Lower lobe of right lung (tissue), 2 donors: Measurements from ENCODE around the gene CELA2A. TPM values are rescaled to one million over a fixed set of nuclear protein-coding genes. Genes with fewer than 3 reads are reported as not detected.
"Not testable (repeated sequence)": the region's sequence is repeated elsewhere in the genome, so short reads cannot be mapped to it uniquely, and the experiment has no call there.

ENCODE experiments used
- ATAC-seq, 2 donors: fragments of 200-7000 bp; cut with Tn5 transposase; one replicate each; pipeline ENCODE4 v1.9.1; 2020 to 2022; ENCODE audit warnings: mild to moderate bottlenecking in 2 of 2, moderate library complexity in 2 of 2
- DNase-seq: peaks from one replicate; pipeline ENCODE4 v3.0.0-alpha.2; 2020
- H3K27ac ChIP-seq: fragments of 200-600 bp; one replicate; pipeline ENCODE4 v1.8.0; 2022
- H3K27me3 ChIP-seq: fragments of 200-600 bp; one replicate; pipeline ENCODE4 v1.8.0; 2022; ENCODE audit warnings: low read depth
- H3K36me3 ChIP-seq: fragments of 200-600 bp; one replicate; pipeline ENCODE4 v1.8.0; 2022; ENCODE audit warnings: mild to moderate bottlenecking
- H3K4me1 ChIP-seq: fragments of 200-600 bp; one replicate; pipeline ENCODE4 v1.8.0; 2022
- H3K4me3 ChIP-seq: fragments of 200-600 bp; one replicate; pipeline ENCODE4 v1.8.0; 2022; ENCODE audit warnings: mild to moderate bottlenecking
- H3K9me3 ChIP-seq: fragments of 200-600 bp; one replicate; pipeline ENCODE4 v1.8.0; 2022
- intact Hi-C: fragments of 100-400 bp; cut with DNase I; formaldehyde crosslinking; loops from one replicate; pipeline ENCODE4 v1.11.0; 2022
- total RNA-seq: library from RNA; stranded (reverse); fragmentation: NEBNext Ultra II Directional; extraction: Animal tissue kit (Norgen Biotek cat#: 25700); gene quantifications from one replicate; pipeline ENCODE4 v1.2.1, GENCODE V29; 2021
- TF ChIP-seq, protein P1 (sequence below): fragments of 200-600 bp; IDR thresholded peaks from one replicate; pipeline ENCODE4 v1.8.0; 2022; ENCODE audit warnings: antibody characterized with exemption, mild to moderate bottlenecking
- donor health status: DM: no; HTN: yes; CAD: no; lungs with severe emphysema.

CELA2A gene
- total RNA-seq, 1 donor from 2014 or later, result not detected

DNA sequence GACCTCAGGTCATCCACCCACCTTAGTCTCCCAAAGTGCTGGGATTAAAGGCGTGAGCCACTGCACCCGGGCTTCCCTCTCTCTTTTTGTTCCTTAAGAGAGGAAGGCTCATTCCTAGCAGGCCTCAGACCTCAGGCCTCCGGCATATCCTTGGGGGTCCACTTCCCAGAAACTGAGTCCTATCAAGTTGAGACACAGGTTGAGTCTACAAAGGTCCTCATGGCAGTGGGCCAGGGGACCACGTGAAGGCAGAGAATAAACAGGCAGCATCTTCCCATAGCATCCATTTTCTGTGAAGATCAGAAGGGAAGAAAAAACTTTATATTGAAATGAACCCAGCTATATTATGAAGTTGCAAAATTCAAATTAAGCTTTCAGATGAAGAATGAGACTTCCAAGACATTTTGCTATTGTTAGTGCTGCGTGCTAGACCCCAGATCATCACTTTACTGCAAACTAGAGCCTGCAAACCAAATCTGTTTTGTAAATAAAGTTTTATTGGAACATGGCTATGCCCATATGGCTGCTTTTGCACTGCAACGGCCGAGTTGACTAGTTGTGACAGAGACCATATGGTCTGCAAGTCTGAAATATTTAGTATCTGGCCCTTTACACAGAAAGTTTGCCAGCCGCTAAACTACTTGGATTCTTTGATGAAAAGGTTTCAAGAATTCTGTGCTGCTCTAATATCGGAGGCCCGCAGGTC is 3.5 kb upstream of the CELA2A start:
- intact Hi-C loops, result no loop called here
- Histone ChIP-seq H3K36me3 (no peaks in the 10 kb centered on the region), H3K27ac (no peak overlapping the region), H3K4me1 (no peaks in the 10 kb centered on the region), H3K27me3 (no peaks in the 10 kb centered on the region), H3K4me3 (no peak overlapping the region), H3K9me3 (no peaks in the 10 kb centered on the region)
- TF ChIP-seq, protein P1, sequence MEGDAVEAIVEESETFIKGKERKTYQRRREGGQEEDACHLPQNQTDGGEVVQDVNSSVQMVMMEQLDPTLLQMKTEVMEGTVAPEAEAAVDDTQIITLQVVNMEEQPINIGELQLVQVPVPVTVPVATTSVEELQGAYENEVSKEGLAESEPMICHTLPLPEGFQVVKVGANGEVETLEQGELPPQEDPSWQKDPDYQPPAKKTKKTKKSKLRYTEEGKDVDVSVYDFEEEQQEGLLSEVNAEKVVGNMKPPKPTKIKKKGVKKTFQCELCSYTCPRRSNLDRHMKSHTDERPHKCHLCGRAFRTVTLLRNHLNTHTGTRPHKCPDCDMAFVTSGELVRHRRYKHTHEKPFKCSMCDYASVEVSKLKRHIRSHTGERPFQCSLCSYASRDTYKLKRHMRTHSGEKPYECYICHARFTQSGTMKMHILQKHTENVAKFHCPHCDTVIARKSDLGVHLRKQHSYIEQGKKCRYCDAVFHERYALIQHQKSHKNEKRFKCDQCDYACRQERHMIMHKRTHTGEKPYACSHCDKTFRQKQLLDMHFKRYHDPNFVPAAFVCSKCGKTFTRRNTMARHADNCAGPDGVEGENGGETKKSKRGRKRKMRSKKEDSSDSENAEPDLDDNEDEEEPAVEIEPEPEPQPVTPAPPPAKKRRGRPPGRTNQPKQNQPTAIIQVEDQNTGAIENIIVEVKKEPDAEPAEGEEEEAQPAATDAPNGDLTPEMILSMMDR, result no peak
- ATAC-seq (no peak), DNase-seq (no peak)

DNA sequence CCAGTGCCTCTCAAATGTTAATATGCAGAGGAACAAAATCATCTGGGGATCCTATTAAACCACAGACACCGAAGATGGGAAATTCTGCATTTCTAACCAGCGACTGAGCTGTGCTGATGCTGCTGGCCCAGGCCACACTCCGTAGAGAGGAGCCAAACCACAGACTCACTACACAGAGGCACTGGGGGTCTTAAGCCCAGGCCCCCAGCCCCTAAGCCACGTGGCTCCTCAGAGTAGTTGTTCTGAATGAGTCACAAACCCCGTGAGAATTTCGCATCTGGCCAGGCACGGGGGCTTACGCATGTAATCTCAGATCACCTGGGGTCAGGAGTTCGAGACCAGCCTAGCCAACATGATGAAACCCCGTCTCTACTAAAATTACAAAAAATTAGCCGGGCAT is 2.8 kb upstream of the CELA2A start:
- intact Hi-C loops, result no loop called here
- no peak for ATAC-seq

GRCh38 chr1:15454256-15454655 is 2.3 kb upstream of the CELA2A start:
- H3K4me3 ChIP-seq, result no peak overlapping the region
- intact Hi-C loops, result no loop called here
- no peak for ATAC-seq
- DNase-seq, result no peak
- H3K27me3 ChIP-seq, result no peaks in the 10 kb centered on the region
- no peak overlapping the region for H3K27ac ChIP-seq
- TF ChIP-seq, protein P1, result no peak
- no peaks in the 10 kb centered on the region for H3K4me1 ChIP-seq
- H3K9me3 ChIP-seq, result no peaks in the 10 kb centered on the region
- no peaks in the 10 kb centered on the region for H3K36me3 ChIP-seq

More for the DNA sequence above, 2.8 kb upstream of the CELA2A start:
- H3K27ac ChIP-seq, result no peak overlapping the region
- DNase-seq, result no peak
- H3K36me3 ChIP-seq, result no peaks in the 10 kb centered on the region
- H3K9me3 ChIP-seq, result no peaks in the 10 kb centered on the region
- TF ChIP-seq, protein P1, result no peak
- no peaks in the 10 kb centered on the region for H3K4me1 ChIP-seq
- no peak overlapping the region for H3K4me3 ChIP-seq
- no peaks in the 10 kb centered on the region for H3K27me3 ChIP-seq

- Histone ChIP-seq H3K4me1 (no peaks in the 10 kb centered on the region), H3K4me3 (no peak overlapping the region), H3K27me3 (no peaks in the 10 kb centered on the region), H3K9me3 (no peaks in the 10 kb centered on the region), H3K27ac (no peak overlapping the region), H3K36me3 (no peaks in the 10 kb centered on the region)
- TF ChIP-seq, protein P1, result no peak
- no peak for ATAC-seq
- intact Hi-C loops, result no loop called here
- no peak for DNase-seq
These were observed 1.0 kb upstream of the CELA2A start for GRCh38 chr1:15455522-15455921.

- no peaks in the 10 kb centered on the region for H3K9me3 ChIP-seq
- DNase-seq, result no peak
- TF ChIP-seq, protein P1, result no peak
These were observed 1.1 kb downstream of the CELA2A start for GRCh38 chr1:15457585-15457984.

GRCh38 chr1:15458388-15458787 is 1.9 kb downstream of the CELA2A start:
- H3K4me1 ChIP-seq, H3K27me3 ChIP-seq, intact Hi-C loops, ATAC-seq, DNase-seq, H3K9me3 ChIP-seq, H3K36me3 ChIP-seq, H3K4me3 ChIP-seq, H3K27ac ChIP-seq: not testable (repeated sequence)

More at GRCh38 chr1:15457585-15457984, 1.1 kb downstream of the CELA2A start:
- no peak for ATAC-seq
- Histone ChIP-seq H3K4me3 (no peak overlapping the region), H3K4me1 (no peaks in the 10 kb centered on the region), H3K27ac (no peak overlapping the region), H3K36me3 (no peaks in the 10 kb centered on the region), H3K27me3 (no peaks in the 10 kb centered on the region)
- intact Hi-C loops, result no loop called here
